Measurements from ENCODE around the gene CAMK2N1. TPM values are rescaled to one million over a fixed set of nuclear protein-coding genes. Genes with fewer than 3 reads are reported as not detected.

CAMK2N1 gene
- total and polyA plus RNA-seq, 2 experiments from 2014 or later, result 38.5 to 45.5 TPM

DNA sequence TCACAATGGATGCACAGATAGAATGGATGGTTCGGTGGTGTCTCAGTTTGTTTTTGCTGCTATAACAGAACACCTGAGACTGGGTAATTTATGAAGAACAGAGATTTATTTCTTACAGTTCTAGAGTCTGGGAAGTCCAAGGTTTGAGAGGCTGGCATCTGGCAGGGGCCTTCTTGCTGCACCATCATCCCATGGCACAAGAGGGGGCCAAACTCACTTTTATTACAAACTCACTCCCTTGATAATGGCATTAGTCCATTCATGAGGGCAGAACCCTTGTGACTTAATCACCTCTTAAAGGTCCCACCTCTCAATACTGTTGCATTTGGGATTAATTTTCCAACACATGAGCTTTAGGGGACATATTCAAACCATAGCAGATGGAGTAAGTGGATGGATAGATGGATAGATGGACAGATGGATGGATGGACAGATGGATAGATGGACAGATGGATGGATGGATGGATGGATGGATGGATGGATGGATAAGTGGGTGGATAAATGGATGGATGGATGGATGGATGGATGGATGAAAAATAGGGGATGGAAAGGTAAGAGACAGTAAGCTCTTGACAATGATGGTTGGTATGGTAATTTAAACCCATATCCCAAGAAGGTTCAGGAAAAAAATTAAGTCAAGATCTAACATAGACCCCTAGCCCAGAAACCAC, 16.5 kb downstream of the CAMK2N1 start:
- H3K36me3 ChIP-seq (replicated peaks; ENCODE audit: insufficient read depth, low read depth), result no peaks in the 10 kb centered on the region
- 87% methylated on average over 1 of the region's 1 CpG for WGBS (ENCODE audit: low lambda C conversion rate, missing lambda C conversion rate)
- TF ChIP-seq EZH2phosphoT487 (IDR thresholded peaks at IDR 0.05; ENCODE audit: low read depth, severe bottlenecking, unreplicated experiment) (no peak), EZH2 (IDR thresholded peaks at IDR 0.05; ENCODE audit: borderline replicate concordance) (no peak), CTCF (IDR thresholded peaks at IDR 0.05; ENCODE audit: poor library complexity) (no peak)
- peaks cover 4% of the 10 kb centered on the region for H3K4me1 ChIP-seq (ENCODE audit: insufficient read depth)
- no peak overlapping the region for H3K4me2 ChIP-seq
- no peaks in the 10 kb centered on the region for H4K20me1 ChIP-seq (ENCODE audit: insufficient read depth, poor library complexity, severe bottlenecking)
- H3K79me2 ChIP-seq, result no peaks in the 10 kb centered on the region
- H3K27me3 ChIP-seq, result peaks cover 10% of the 10 kb centered on the region
- no peak overlapping the region for H3K27ac ChIP-seq
- H3K9me2 ChIP-seq (replicated peaks; ENCODE audit: insufficient read depth), result no peaks in the 10 kb centered on the region
- no peak overlapping the region for H3K4me3 ChIP-seq
- no peak overlapping the region for H2AFZ ChIP-seq
- no peaks in the 10 kb centered on the region for H3K9me3 ChIP-seq (ENCODE audit: low read depth)
- DNase-seq (ENCODE audit: low spot score), result no peak

DNA sequence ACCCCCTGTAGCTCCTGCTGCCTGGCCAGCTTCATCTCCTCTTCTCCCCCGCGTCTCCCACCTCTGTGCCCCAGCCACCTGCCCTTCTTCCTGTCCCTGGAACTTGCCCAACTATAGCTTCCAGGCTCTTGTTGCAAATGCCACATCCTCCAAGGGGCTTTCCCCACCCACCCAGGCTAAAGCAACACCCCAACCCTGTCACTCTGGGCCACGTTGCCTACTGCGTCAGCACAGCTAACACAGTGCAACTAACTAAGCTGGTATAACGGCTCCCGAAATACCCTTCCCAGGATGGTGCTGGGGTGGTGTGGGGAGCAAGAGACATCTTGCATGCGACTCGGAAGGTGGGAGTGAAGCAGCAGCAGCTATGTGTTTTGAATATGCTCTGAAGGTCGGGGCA, 19.7 kb downstream of the CAMK2N1 start:
- H2AFZ ChIP-seq, result no peak overlapping the region
- no peak overlapping the region for H3K27ac ChIP-seq
- no peak overlapping the region for H3K4me2 ChIP-seq
- H3K79me2 ChIP-seq, result no peaks in the 10 kb centered on the region
- H3K9me2 ChIP-seq (replicated peaks; ENCODE audit: insufficient read depth), result no peaks in the 10 kb centered on the region
- no peaks in the 10 kb centered on the region for H3K9me3 ChIP-seq (ENCODE audit: low read depth)
- H3K27me3 ChIP-seq, result peaks cover 16% of the 10 kb centered on the region
- H4K20me1 ChIP-seq (ENCODE audit: insufficient read depth, poor library complexity, severe bottlenecking), result no peaks in the 10 kb centered on the region
- no peaks in the 10 kb centered on the region for H3K4me1 ChIP-seq (ENCODE audit: insufficient read depth)
- TF ChIP-seq EZH2phosphoT487 (IDR thresholded peaks at IDR 0.05; ENCODE audit: low read depth, severe bottlenecking, unreplicated experiment) (no peak), EZH2 (IDR thresholded peaks at IDR 0.05; ENCODE audit: borderline replicate concordance) (no peak)
- WGBS (ENCODE audit: low lambda C conversion rate, missing lambda C conversion rate), result 91% methylated on average over 9 of the region's 9 CpGs
- no peaks in the 10 kb centered on the region for H3K36me3 ChIP-seq (replicated peaks; ENCODE audit: insufficient read depth, low read depth)
- no peak overlapping the region for H3K4me3 ChIP-seq
- DNase-seq (ENCODE audit: low spot score), result no peak

DNA sequence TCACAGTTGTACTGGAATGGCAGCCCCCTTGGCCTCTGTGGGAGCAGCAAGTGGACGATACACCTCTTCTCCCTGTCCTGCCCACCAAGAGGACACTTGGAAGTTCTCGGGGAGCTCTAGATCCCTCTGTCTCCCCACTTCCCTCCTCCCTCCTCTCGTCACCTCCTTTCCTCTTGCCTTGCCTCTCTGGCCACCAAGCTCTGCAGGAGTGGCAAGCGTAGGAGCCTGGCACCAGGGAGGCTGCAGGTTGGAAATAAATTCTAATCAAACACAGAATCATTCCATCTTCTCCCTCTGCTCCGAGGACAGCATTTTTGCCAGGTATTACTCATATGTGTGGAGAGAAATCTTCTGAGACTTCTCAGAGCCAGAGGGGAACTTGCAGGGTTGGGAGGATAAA, 20.8 kb downstream of the CAMK2N1 start:
- Histone ChIP-seq H3K27me3 (peaks cover 16% of the 10 kb centered on the region), H3K4me3 (no peak overlapping the region), H2AFZ (no peak overlapping the region), H3K27ac (no peak overlapping the region), H3K79me2 (no peaks in the 10 kb centered on the region), H3K9me3 (ENCODE audit: low read depth) (no peaks in the 10 kb centered on the region), H3K36me3 (replicated peaks; ENCODE audit: insufficient read depth, low read depth) (no peaks in the 10 kb centered on the region), H3K9me2 (replicated peaks; ENCODE audit: insufficient read depth) (no peaks in the 10 kb centered on the region), H3K4me2 (no peak overlapping the region), H4K20me1 (ENCODE audit: insufficient read depth, poor library complexity, severe bottlenecking) (no peaks in the 10 kb centered on the region), H3K4me1 (ENCODE audit: insufficient read depth) (no peaks in the 10 kb centered on the region)
- DNase-seq (ENCODE audit: low spot score), result no peak
- 77% methylated on average over 5 of the region's 5 CpGs for WGBS (ENCODE audit: low lambda C conversion rate, missing lambda C conversion rate)
- no peak for TF ChIP-seq CTCF (IDR thresholded peaks at IDR 0.05; ENCODE audit: poor library complexity)
- TF ChIP-seq EZH2 (IDR thresholded peaks at IDR 0.05; ENCODE audit: borderline replicate concordance), result no peak
- no peak for TF ChIP-seq EZH2phosphoT487 (IDR thresholded peaks at IDR 0.05; ENCODE audit: low read depth, severe bottlenecking, unreplicated experiment)

DNA sequence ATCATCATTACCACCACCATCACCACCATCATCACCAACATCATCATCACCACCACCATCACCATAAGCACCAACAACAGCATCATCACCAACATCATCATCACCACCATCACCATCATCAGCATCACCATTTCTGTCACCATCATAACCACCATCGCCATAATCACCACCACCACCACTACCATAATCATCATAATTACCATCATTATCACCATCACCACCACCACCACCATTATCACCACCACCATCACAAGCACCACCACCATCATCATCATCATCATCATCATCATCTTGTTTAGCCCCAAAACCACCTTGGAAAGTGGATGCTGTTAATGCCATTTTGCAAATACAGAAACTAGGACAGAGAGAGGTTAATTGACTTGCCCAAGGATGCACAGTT, 22.5 kb downstream of the CAMK2N1 start:
- Histone ChIP-seq H3K27me3 (peaks cover 16% of the 10 kb centered on the region), H3K9me2 (replicated peaks; ENCODE audit: insufficient read depth) (no peaks in the 10 kb centered on the region), H3K4me1 (ENCODE audit: insufficient read depth) (no peaks in the 10 kb centered on the region), H2AFZ (no peak overlapping the region), H3K4me2 (no peak overlapping the region), H3K27ac (no peak overlapping the region), H3K4me3 (no peak overlapping the region), H3K79me2 (no peaks in the 10 kb centered on the region), H3K36me3 (replicated peaks; ENCODE audit: insufficient read depth, low read depth) (no peaks in the 10 kb centered on the region), H3K9me3 (ENCODE audit: low read depth) (no peaks in the 10 kb centered on the region), H4K20me1 (ENCODE audit: insufficient read depth, poor library complexity, severe bottlenecking) (no peaks in the 10 kb centered on the region)
- TF ChIP-seq EZH2 (IDR thresholded peaks at IDR 0.05; ENCODE audit: borderline replicate concordance) (no peak), EZH2phosphoT487 (IDR thresholded peaks at IDR 0.05; ENCODE audit: low read depth, severe bottlenecking, unreplicated experiment) (no peak), CTCF (IDR thresholded peaks at IDR 0.05; ENCODE audit: poor library complexity) (no peak)
- DNase-seq (ENCODE audit: low spot score), result no peak
- WGBS (ENCODE audit: low lambda C conversion rate, missing lambda C conversion rate), result 94% methylated on average over 1 of the region's 1 CpG
